K562 (cell line): ENCODE results near the gene PSMD7. TPM values are rescaled to one million over a fixed set of nuclear protein-coding genes. Genes with fewer than 3 reads are reported as not detected.

Experiments used
- ATF2 ChIP-seq: sonication (generic); formaldehyde crosslinking; IDR thresholded peaks from 2 replicates; pipeline ENCODE4 v1.8.1; 2022; ENCODE audit warnings: missing genetic modification reagents
- CAMTA2 ChIP-seq: fragments of 250-450 bp; sonication (Bioruptor Pico); conservative IDR thresholded peaks from 2 replicates; pipeline ENCODE4 v1.5.1; 2022
- DMBX1 ChIP-seq: fragments of 250-450 bp; sonication (Bioruptor Pico); IDR thresholded peaks from 2 replicates; pipeline ENCODE4 v1.8.0; 2022; ENCODE audit warnings: inconsistent platforms, mild to moderate bottlenecking, moderate library complexity, borderline replicate concordance
- E2F5 ChIP-seq: sonication (generic); formaldehyde crosslinking; IDR thresholded peaks from 2 replicates; pipeline ENCODE4 v1.8.0; 2022; ENCODE audit warnings: mild to moderate bottlenecking, missing genetic modification reagents
- ETS2 ChIP-seq: IDR thresholded peaks from 2 replicates; pipeline ENCODE4 v1.6.1; 2016; ENCODE audit warnings: borderline replicate concordance, missing genetic modification characterization, mild to moderate bottlenecking, moderate library complexity, missing compliant biosample characterization; ENCODE audit not compliant: poor library complexity, severe bottlenecking
- ETV5 ChIP-seq: sonication (generic); formaldehyde crosslinking; IDR thresholded peaks from 2 replicates; pipeline ENCODE4 v1.4.0; 2020; ENCODE audit warnings: low read depth, mild to moderate bottlenecking, missing genetic modification reagents
- RBBP5 ChIP-seq: fragments of 200-600 bp; sonication (generic); IDR thresholded peaks from 2 replicates; pipeline ENCODE4 v1.6.1; 2012; ENCODE audit warnings: borderline replicate concordance, mild to moderate bottlenecking, low read length, control low read depth, inconsistent platforms; ENCODE audit not compliant: insufficient read depth, poor library complexity, severe bottlenecking
- SRSF3 ChIP-seq: fragments of 200-400 bp; formaldehyde crosslinking; IDR thresholded peaks from 2 replicates; pipeline ENCODE4 v1.6.1; 2016; ENCODE audit warnings: mild to moderate bottlenecking, low read length, moderate library complexity; ENCODE audit not compliant: insufficient read depth
- TSHZ1 ChIP-seq: fragments of 250-450 bp; sonication (Bioruptor Pico); IDR thresholded peaks from 2 replicates; pipeline ENCODE4 v1.4.0; 2020; ENCODE audit warnings: mild to moderate bottlenecking, moderate library complexity
- ZBTB11 ChIP-seq, 3 experiments: fragments of 200-800 bp in 1 of 3; fragments of 250-450 bp in 1 of 3; fragments of 450-650 bp in 1 of 3; sonication (Bioruptor Pico) in 1 of 3; sonication (Bioruptor generic) in 1 of 3; formaldehyde crosslinking in 1 of 3; IDR thresholded peaks; 2 replicates each; pipeline versions ENCODE4 v1.6.1 to v1.8.0; 2016 to 2022; ENCODE audit warnings: mild to moderate bottlenecking in 2 of 3, missing genetic modification characterization in 2 of 3, missing compliant biosample characterization in 1 of 3, moderate library complexity in 1 of 3
- ZC3H8 ChIP-seq: fragments of 450-650 bp; IDR thresholded peaks from 2 replicates; pipeline ENCODE4 v1.6.1; 2017
- ZNF124 ChIP-seq: sonication (generic); formaldehyde crosslinking; IDR thresholded peaks from 2 replicates; pipeline ENCODE4 v1.8.1; 2022; ENCODE audit warnings: missing genetic modification reagents
- ZNF644 ChIP-seq: fragments of 200-800 bp; sonication (Bioruptor generic); IDR thresholded peaks from 2 replicates; pipeline ENCODE4 v1.6.1; 2016; ENCODE audit warnings: low read depth, missing genetic modification characterization, missing compliant biosample characterization
- polyA plus RNA-seq, 8 experiments: library from polyadenylated mRNA; depleted of rRNA in 4 of 8; stranded (reverse) in 5 of 8; unstranded in 3 of 8; fragments of >200 nt; fragmentation: Nextera tagmentation in 2 of 8; fragmentation: Illumina TruSeq in 1 of 8; extraction: Ambion mirVana in 2 of 8; extraction: Trizol in 1 of 8; gene quantifications; 2 replicates each; pipeline versions ENCODE4 v1.2.1 to v1.2.3, GENCODE V29; 2011 to 2014; ENCODE audit warnings: inconsistent platforms in 1 of 8, missing spikeins in 1 of 8
- total RNA-seq, 7 experiments: library from RNA; depleted of rRNA in 6 of 7; stranded (reverse); fragments of >200 nt in 6 of 7; fragmentation: Illumina TruSeq in 2 of 7; extraction: Trizol in 2 of 7; gene quantifications; 2 replicates each; pipeline versions ENCODE4 v1.2.1 to v1.2.3, GENCODE V29; 2011 to 2021; ENCODE audit warnings: low replicate concordance in 1 of 7

The PSMD7 gene
- total and polyA plus RNA-seq, 9 of the 15 experiments (the other 6 are each of a cell fraction or from before 2014, with no cell fraction given) = 100 to 226 (median 156) TPM

GRCh38 chr16:74296432-74297144, at the start of gene PSMD7 (continued):
- TF ChIP-seq ZNF644 (tag) (no peak), ZNF124 (CRISPR knock-in tag) (no peak), ATF2 (CRISPR knock-in tag) (no peak; the same call in 1 of the 2 replicates), E2F5 (CRISPR knock-in tag) (peak; percentile 81; the same call in 1 of the 2 replicates), ZBTB11 (CRISPR knock-in tag; IDR thresholded peaks at IDR 0.05) (peak; percentile 32 to 88 (median 37); a peak in 3 of 6 replicates), CAMTA2 (CRISPR knock-in tag) (no peak), SRSF3 (no peak), ETS2 (no peak), ZC3H8 (no peak), DMBX1 (CRISPR knock-in tag) (peak; percentile 73; the same call in 1 of the 2 replicates), RBBP5 (peak; percentile 96), TSHZ1 (CRISPR knock-in tag) (no peak), ETV5 (CRISPR knock-in tag) (peak; percentile 93)
